Muscle layer of duodenum (tissue), 2 donors: ENCODE measurements around the gene HTR4.

ENCODE experiments used
- H3K27ac ChIP-seq: one replicate; pipeline ENCODE4 v1.7.0; 2013; ENCODE audit warnings: mild to moderate bottlenecking, low read length
- H3K27me3 ChIP-seq: one replicate; pipeline ENCODE4 v1.7.0; 2013; ENCODE audit warnings: low read depth, mild to moderate bottlenecking, control low read depth, low read length
- H3K36me3 ChIP-seq, 2 donors: one replicate each; pipeline ENCODE4 v1.7.0; 2013; ENCODE audit warnings: low read length in 2 of 2, control low read depth in 1 of 2, mild to moderate bottlenecking in 1 of 2; ENCODE audit not compliant: insufficient read depth in 2 of 2, control insufficient read depth in 1 of 2
- H3K4me1 ChIP-seq, 2 donors: one replicate each; pipeline ENCODE4 v1.7.0; 2013; ENCODE audit warnings: low read length in 2 of 2, mild to moderate bottlenecking in 2 of 2, control low read depth in 1 of 2, moderate library complexity in 1 of 2; ENCODE audit not compliant: insufficient read depth in 2 of 2, control insufficient read depth in 1 of 2
- H3K4me3 ChIP-seq, 2 donors: one replicate each; pipeline ENCODE4 v1.7.0; 2013; ENCODE audit warnings: low read length in 2 of 2, low read depth in 1 of 2, mild to moderate bottlenecking in 1 of 2
- H3K9me3 ChIP-seq, 2 donors: one replicate each; pipeline ENCODE4 v1.7.0; 2013; ENCODE audit warnings: low read length in 2 of 2, control low read depth in 1 of 2, mild to moderate bottlenecking in 1 of 2; ENCODE audit not compliant: control insufficient read depth in 1 of 2
- donor health status: healthy.

The HTR4 gene

DNA sequence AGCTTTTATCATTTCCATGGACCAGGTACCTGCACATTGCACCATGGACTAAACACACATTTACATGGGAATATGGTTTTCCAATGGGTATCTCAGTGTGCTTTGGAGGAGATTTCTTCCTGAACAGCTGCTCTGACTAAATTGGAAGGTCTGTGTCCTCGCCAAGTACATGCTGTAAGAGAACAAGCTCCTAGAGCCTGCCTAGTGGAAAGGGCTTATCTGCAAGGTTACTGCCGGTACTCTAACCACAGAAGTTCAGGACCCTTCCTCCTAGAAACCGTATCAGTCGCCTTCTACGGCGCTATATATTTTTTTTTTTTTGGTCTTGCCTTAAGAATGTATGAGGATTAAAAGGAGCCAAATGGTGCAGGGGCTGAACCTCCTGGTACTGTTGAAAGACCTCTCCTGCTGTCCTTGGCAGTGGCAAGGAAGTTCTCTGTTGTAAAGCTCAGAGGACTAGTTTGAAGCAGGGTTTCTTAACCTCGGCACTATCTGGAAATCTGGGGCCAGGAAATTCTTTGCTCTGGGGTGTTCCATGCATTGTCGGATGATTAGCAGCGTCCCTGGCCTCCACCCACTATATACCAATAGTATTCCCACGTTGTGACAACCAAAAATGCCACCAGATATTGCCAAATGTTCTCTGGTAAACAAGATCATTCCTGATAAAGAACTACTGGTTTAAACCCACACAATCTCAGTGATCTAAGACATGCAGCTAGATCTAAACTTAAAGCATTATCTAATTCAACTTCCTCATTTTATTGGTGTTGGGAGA is 163.1 kb downstream of the HTR4 start:
- H3K4me1 ChIP-seq: no peaks in the 10 kb centered on the region
- H3K9me3 ChIP-seq: no peaks in the 10 kb centered on the region
- no peaks in the 10 kb centered on the region for H3K36me3 ChIP-seq
- no peak overlapping the region for H3K4me3 ChIP-seq
- H3K27me3 ChIP-seq: no peaks in the 10 kb centered on the region
- no peak overlapping the region for H3K27ac ChIP-seq

DNA sequence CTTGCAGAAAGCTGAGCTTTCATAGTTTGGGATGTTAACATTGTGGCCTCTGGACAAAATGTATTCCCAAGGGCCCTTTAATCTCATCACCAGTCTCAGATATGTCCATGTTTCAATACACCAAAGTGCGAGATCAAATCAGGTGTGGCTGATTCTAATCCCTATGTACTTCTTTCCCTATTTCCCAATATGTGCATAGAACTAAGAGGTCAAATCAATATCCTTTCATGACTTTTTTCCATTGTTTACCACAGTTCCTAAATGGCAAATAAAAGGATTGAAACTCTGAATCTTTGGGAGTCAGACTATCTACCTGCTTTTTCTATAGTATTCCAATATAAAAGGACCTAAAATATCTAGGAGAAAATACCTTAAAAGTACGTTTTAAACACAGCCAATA is 165.6 kb downstream of the HTR4 start:
- no peak overlapping the region for H3K27ac ChIP-seq
- no peaks in the 10 kb centered on the region for H3K4me1 ChIP-seq
- no peaks in the 10 kb centered on the region for H3K9me3 ChIP-seq
- H3K4me3 ChIP-seq: no peak overlapping the region
- H3K36me3 ChIP-seq: no peaks in the 10 kb centered on the region
- H3K27me3 ChIP-seq: no peaks in the 10 kb centered on the region

DNA sequence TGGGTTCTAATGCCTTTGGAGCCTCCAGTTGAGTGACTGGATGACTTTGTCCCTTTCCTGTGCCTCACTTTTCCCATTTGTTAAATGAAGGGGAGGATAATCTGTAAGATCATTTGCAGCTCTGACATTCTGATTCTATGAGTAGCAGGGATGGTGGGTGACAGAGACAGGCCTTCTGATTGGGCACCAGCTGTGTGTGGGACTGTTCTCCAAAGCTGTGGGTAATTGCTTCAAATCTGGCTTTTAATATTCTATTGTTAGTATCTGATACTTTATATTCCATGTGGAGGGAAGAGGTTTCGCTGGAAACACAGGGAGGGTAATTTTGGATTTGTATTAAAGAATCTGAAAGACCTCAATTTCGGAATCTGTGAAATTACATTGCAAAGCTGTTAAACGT is 167.9 kb downstream of the HTR4 start:
- H3K36me3 ChIP-seq: no peaks in the 10 kb centered on the region
- no peaks in the 10 kb centered on the region for H3K4me1 ChIP-seq
- no peak overlapping the region for H3K4me3 ChIP-seq
- H3K9me3 ChIP-seq: no peaks in the 10 kb centered on the region
- H3K27me3 ChIP-seq: no peaks in the 10 kb centered on the region
- no peak overlapping the region for H3K27ac ChIP-seq

DNA sequence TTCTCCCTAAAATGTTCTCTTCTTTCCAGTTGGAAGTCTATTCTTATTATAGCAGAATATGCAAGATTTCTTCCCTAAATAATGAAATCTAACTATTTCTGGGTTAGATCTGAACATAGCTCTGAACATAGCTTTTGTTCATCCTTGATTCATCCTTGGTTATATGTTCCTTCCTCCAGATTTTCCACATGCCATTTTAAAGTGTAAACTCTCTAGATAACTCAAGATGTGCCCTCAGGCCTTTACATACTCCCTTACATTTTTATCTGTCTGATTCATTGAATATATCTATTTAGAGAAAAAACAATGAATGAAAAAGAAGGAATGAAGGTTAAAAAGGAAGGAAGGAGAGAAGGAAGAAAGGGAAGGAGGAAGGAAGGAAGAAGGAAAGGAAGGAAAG is 169.7 kb downstream of the HTR4 start:
- Histone ChIP-seq H3K4me1 (no peaks in the 10 kb centered on the region), H3K9me3 (no peaks in the 10 kb centered on the region), H3K27ac (no peak overlapping the region), H3K4me3 (no peak overlapping the region), H3K27me3 (no peaks in the 10 kb centered on the region), H3K36me3 (no peaks in the 10 kb centered on the region)

- Histone ChIP-seq H3K27ac (no peak overlapping the region), H3K9me3 (no peaks in the 10 kb centered on the region), H3K36me3 (no peaks in the 10 kb centered on the region), H3K4me3 (no peak overlapping the region), H3K27me3 (no peaks in the 10 kb centered on the region), H3K4me1 (no peaks in the 10 kb centered on the region)
Observed at GRCh38 chr5:148483750-148484149, 170.6 kb downstream of the HTR4 start.

DNA sequence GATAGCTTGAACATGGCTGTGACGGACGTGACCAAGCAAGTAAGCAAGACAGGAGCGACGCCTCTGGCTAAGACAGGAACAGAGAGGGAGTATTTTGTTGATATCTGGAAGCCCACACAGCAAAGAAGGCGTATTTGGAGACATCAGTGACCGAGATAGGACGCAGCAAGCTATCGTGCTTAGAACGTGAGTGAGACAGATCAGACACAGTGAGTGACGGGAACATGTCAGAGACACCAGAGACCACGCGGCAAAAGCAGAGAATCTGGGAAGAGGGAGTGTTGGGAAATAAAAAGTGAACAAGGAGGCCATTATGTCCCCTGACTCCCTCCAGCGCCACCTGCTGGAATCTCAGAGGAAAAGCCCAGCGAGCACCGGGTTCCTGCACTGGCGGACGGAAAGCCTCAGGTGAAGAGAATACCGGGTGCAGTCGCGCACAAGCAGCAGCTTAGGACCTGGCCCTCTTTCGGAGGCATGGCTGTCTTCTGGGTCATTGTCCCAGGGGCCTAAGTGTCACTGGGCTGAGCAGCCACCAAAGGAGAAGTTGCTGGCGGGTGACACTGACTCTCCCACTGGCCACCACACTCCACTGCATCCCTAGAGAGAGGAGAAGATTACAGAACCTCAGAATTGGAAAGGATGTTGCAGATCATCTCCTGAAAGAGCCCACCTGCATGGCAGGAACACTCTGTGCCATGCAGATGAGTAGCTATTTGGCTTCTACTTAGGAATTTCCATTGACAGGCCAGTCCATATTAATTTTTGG is 171.4 kb downstream of the HTR4 start:
- Histone ChIP-seq H3K27ac (no peak overlapping the region), H3K4me3 (no peak overlapping the region), H3K4me1 (no peaks in the 10 kb centered on the region), H3K27me3 (no peaks in the 10 kb centered on the region), H3K36me3 (no peaks in the 10 kb centered on the region), H3K9me3 (no peaks in the 10 kb centered on the region)

DNA sequence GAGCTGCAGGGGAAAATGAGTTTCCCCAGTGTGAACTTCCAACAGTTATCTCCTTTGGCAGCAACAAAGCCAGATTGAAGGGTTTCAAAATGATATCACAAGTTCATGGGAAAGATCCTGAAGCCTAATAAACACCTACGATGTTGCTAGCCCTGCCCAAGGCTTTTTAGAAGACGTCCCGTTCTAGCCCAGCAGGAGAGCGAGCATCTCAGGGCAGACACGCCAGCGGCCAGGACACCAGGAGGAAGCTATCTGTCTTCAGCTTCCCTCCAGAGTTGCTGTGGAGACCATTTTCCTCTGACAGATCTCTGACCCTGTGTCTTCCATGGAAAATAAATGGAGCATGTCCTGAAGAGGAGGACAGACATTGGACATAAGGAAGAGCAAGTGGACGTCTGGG is 172.1 kb downstream of the HTR4 start:
- H3K36me3 ChIP-seq: no peaks in the 10 kb centered on the region
- no peaks in the 10 kb centered on the region for H3K9me3 ChIP-seq
- no peak overlapping the region for H3K27ac ChIP-seq
- no peaks in the 10 kb centered on the region for H3K27me3 ChIP-seq
- H3K4me3 ChIP-seq: no peak overlapping the region
- no peaks in the 10 kb centered on the region for H3K4me1 ChIP-seq

DNA sequence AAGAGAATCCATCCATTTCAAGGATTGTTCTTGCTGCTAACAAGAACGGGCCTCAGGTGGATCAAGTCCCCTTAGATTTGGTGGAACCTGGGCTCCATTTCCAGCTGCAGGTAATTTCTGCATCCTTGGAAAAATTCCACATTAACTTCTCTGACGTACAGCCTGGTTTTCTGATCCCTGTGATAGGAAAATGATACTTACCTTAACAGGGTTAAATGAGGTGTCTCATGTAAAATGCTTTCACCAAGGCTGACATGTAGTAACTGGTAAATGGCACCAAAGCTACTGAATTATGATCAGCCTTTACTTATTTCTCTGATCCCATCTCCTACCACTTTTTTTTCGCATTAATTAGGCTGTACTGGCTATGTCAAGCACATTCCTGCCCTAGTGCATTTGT is 176.9 kb downstream of the HTR4 start:
- H3K27me3 ChIP-seq: no peaks in the 10 kb centered on the region
- H3K27ac ChIP-seq: no peak overlapping the region

GRCh38 chr5:148476302-148476701 is 178.0 kb downstream of the HTR4 start:
- Histone ChIP-seq H3K4me3 (no peak overlapping the region), H3K4me1 (no peaks in the 10 kb centered on the region), H3K27me3 (no peaks in the 10 kb centered on the region), H3K36me3 (no peaks in the 10 kb centered on the region), H3K27ac (no peak overlapping the region), H3K9me3 (no peaks in the 10 kb centered on the region)

More for the DNA sequence above, 176.9 kb downstream of the HTR4 start:
- no peaks in the 10 kb centered on the region for H3K9me3 ChIP-seq
- H3K36me3 ChIP-seq: no peaks in the 10 kb centered on the region
- H3K4me3 ChIP-seq: no peak overlapping the region
- no peaks in the 10 kb centered on the region for H3K4me1 ChIP-seq

DNA sequence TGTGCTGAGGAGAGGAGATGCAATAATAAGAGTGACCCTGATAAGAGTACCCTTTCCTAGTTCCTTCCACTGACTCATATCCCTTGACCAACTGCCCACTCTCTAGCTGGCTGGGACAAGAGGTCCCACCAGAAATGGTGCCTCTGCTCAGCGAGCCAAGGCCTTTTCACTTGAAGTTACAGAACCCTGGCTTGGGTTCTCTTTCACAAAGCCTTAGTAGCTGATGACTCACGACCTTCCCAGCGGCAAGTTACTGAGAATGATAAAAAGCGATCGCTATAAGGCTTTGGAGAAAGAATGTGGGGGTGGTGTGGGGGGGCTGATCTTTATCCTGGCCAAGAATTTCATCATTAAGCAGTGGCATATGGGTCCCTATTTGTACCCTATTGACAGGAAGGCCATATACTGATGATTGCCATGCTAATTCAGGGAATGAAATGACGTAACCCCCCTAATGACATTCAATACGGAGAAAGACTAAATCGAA is 180.3 kb downstream of the HTR4 start:
- no peaks in the 10 kb centered on the region for H3K27me3 ChIP-seq
- no peaks in the 10 kb centered on the region for H3K36me3 ChIP-seq
- H3K4me1 ChIP-seq: no peaks in the 10 kb centered on the region
- H3K27ac ChIP-seq: no peak overlapping the region
- H3K9me3 ChIP-seq: no peaks in the 10 kb centered on the region
- no peak overlapping the region for H3K4me3 ChIP-seq

GRCh38 chr5:148471379-148471778 is 182.9 kb downstream of the HTR4 start:
- no peaks in the 10 kb centered on the region for H3K9me3 ChIP-seq
- no peaks in the 10 kb centered on the region for H3K4me1 ChIP-seq
- no peaks in the 10 kb centered on the region for H3K36me3 ChIP-seq
- H3K27me3 ChIP-seq: no peaks in the 10 kb centered on the region
- no peak overlapping the region for H3K4me3 ChIP-seq
- H3K27ac ChIP-seq: no peak overlapping the region
